CD14-positive monocyte (primary cell): Measurements from ENCODE around the gene UTRN. TPM values are rescaled to one million over a fixed set of nuclear protein-coding genes. Genes with fewer than 3 reads are reported as not detected.
A peak's percentile ranks its signal among the peaks of the same experiment; 100 is the strongest.

ENCODE experiments used
- DNase-seq, 3 donors: peaks; one replicate each; pipeline ENCODE4 v3.0.0-alpha.2; 2011 to 2022
- H2AFZ ChIP-seq: 2 replicates; pipeline ENCODE4 v1.6.0; 2012; ENCODE audit warnings: mild to moderate bottlenecking, low read depth, low read length, inconsistent platforms; ENCODE audit not compliant: insufficient read depth, poor library complexity, severe bottlenecking
- H3K27ac ChIP-seq, 2 donors: 1 replicate in 1 of 2; 2 replicates in 1 of 2; pipeline ENCODE4 v1.5.1; 2012 to 2013; ENCODE audit warnings: low read length in 2 of 2, control low read depth in 1 of 2, inconsistent platforms in 1 of 2, low read depth in 1 of 2, mild to moderate bottlenecking in 1 of 2
- H3K27me3 ChIP-seq, 2 donors: one replicate each; pipeline versions ENCODE4 v1.6.0 to v1.6.1; 2011 to 2013; ENCODE audit warnings: low read length in 2 of 2; ENCODE audit not compliant: control insufficient read depth in 2 of 2, insufficient read depth in 2 of 2
- H3K36me3 ChIP-seq, 2 donors: replicated peaks in 1 of 2; 1 replicate in 1 of 2; 2 replicates in 1 of 2; pipeline versions ENCODE4 v1.5.1 to v1.6.1; 2012 to 2013; ENCODE audit warnings: low read length in 2 of 2, control low read depth in 1 of 2, inconsistent platforms in 1 of 2, mild to moderate bottlenecking in 1 of 2; ENCODE audit not compliant: insufficient read depth in 2 of 2, control insufficient read depth in 1 of 2
- H3K4me1 ChIP-seq, 2 donors: 1 replicate in 1 of 2; 2 replicates in 1 of 2; pipeline versions ENCODE4 v1.5.1 to v1.6.1; 2012 to 2013; ENCODE audit warnings: low read length in 2 of 2, control low read depth in 1 of 2, inconsistent platforms in 1 of 2, mild to moderate bottlenecking in 1 of 2, moderate library complexity in 1 of 2; ENCODE audit not compliant: insufficient read depth in 2 of 2, control insufficient read depth in 1 of 2
- H3K4me2 ChIP-seq: replicated peaks from 2 replicates; pipeline ENCODE3; 2012; ENCODE audit warnings: low read length, moderate library complexity, mild to moderate bottlenecking; ENCODE audit not compliant: poor library complexity, severe bottlenecking; ENCODE audit errors: extremely low read depth
- H3K4me3 ChIP-seq, 3 experiments: fragments of 200-600 bp in 1 of 3; sonication (generic) in 1 of 3; replicated peaks in 1 of 3; 1 replicate in 2 of 3; 2 replicates in 1 of 3; pipeline ENCODE4 v1.5.1; 2011 to 2013; ENCODE audit warnings: low read length in 3 of 3, mild to moderate bottlenecking in 3 of 3, control low read depth in 2 of 3, low read depth in 2 of 3, inconsistent platforms in 1 of 3, moderate library complexity in 1 of 3
- H3K79me2 ChIP-seq: 2 replicates; pipeline ENCODE4 v1.6.0; 2012; ENCODE audit warnings: mild to moderate bottlenecking, control low read depth, inconsistent platforms, low read length, moderate library complexity; ENCODE audit not compliant: insufficient read depth
- H3K9ac ChIP-seq: 2 replicates; pipeline ENCODE4 v1.6.0; 2017; ENCODE audit warnings: low read length, mild to moderate bottlenecking; ENCODE audit not compliant: insufficient read depth, poor library complexity, severe bottlenecking
- H3K9me3 ChIP-seq, 2 donors: replicated peaks in 1 of 2; 1 replicate in 1 of 2; 2 replicates in 1 of 2; pipeline versions ENCODE4 v1.5.1 to v1.6.1; 2012 to 2013; ENCODE audit warnings: low read length in 2 of 2, control low read depth in 1 of 2; ENCODE audit not compliant: control insufficient read depth in 1 of 2, insufficient read depth in 1 of 2
- H4K20me1 ChIP-seq: 2 replicates; pipeline ENCODE4 v1.6.0; 2012; ENCODE audit warnings: mild to moderate bottlenecking, low read length, control low read depth, moderate library complexity; ENCODE audit not compliant: insufficient read depth
- H3K27ac Mint-ChIP-seq, 7 donors: one replicate each; pipeline ENCODE4 v1.8.0; 2020; ENCODE audit warnings: mild to moderate bottlenecking in 7 of 7, mixed read lengths in 7 of 7, moderate library complexity in 6 of 7, inconsistent platforms in 2 of 7
- H3K27me3 Mint-ChIP-seq, 3 donors: one replicate each; pipeline ENCODE4 v1.8.0; 2021 to 2022; ENCODE audit warnings: low read depth in 3 of 3, mild to moderate bottlenecking in 3 of 3, mixed read lengths in 3 of 3, moderate library complexity in 3 of 3, inconsistent platforms in 1 of 3
- H3K36me3 Mint-ChIP-seq, 2 donors: one replicate each; pipeline ENCODE4 v1.8.0; 2020; ENCODE audit warnings: mixed read lengths in 2 of 2, inconsistent platforms in 1 of 2, mild to moderate bottlenecking in 1 of 2
- H3K4me1 Mint-ChIP-seq: one replicate; pipeline ENCODE4 v1.8.0; 2020; ENCODE audit warnings: mild to moderate bottlenecking, mixed read lengths
- H3K4me3 Mint-ChIP-seq, 2 donors: one replicate each; pipeline ENCODE4 v1.8.0; 2020; ENCODE audit warnings: mild to moderate bottlenecking in 2 of 2, mixed read lengths in 2 of 2, moderate library complexity in 1 of 2
- H3K9me3 Mint-ChIP-seq, 7 donors: one replicate each; pipeline ENCODE4 v1.8.0; 2020 to 2022; ENCODE audit warnings: mixed read lengths in 7 of 7, mild to moderate bottlenecking in 6 of 7, moderate library complexity in 6 of 7, inconsistent platforms in 2 of 7
- CTCF ChIP-seq: fragments of 200-600 bp; IDR thresholded peaks from one replicate; pipeline ENCODE4 v1.8.0; 2022; ENCODE audit warnings: antibody characterized with exemption, mild to moderate bottlenecking
- WGBS: methylation state at CpG from one replicate; pipeline ENCODE4 v1.1.5; 2013; ENCODE audit warnings: missing lambda C conversion rate; ENCODE audit not compliant: insufficient coverage; 5-methylcytosine and 5-hydroxymethylcytosine counted together
- intact Hi-C, 2 donors: fragments of 100-400 bp; cut with micrococcal nuclease; formaldehyde crosslinking; loops; one replicate each; pipeline versions ENCODE4 v1.15.0 to v1.15.1; 2023
- polyA plus RNA-seq, 3 donors: library from polyadenylated mRNA; depleted of rRNA in 1 of 3; unstranded in 2 of 3; stranded (reverse) in 1 of 3; fragments of 300-500 nt in 2 of 3; fragments of >200 nt in 1 of 3; fragmentation: Illumina TruSeq in 2 of 3; gene quantifications; 1 replicate in 2 of 3; 2 replicates in 1 of 3; pipeline ENCODE4 v1.2.3, GENCODE V29; 2012 to 2021

Gene UTRN
- polyA plus RNA-seq, 3 donors, result 21.8 to 106 (median 66.1) TPM

- peaks cover 45 to 51% of the 10 kb centered on the region in 2 donors for H3K36me3 Mint-ChIP-seq
- Histone ChIP-seq H3K27ac (peak overlapping the region in 1 of 2 donors; percentile 55), H4K20me1 (peaks cover 98% of the 10 kb centered on the region), H3K4me2 (no peak overlapping the region), H3K79me2 (peaks cover 97% of the 10 kb centered on the region), H3K9ac (no peak overlapping the region), H3K4me3 (no peak overlapping the region), H2AFZ (no peak overlapping the region), H3K27me3 (no peaks in the 10 kb centered on the region), H3K9me3 (no peaks in the 10 kb centered on the region), H3K36me3 (peaks cover 13 to 63% of the 10 kb centered on the region in 2 donors), H3K4me1 (peaks cover 0 to 21% of the 10 kb centered on the region in 2 donors)
- H3K27me3 Mint-ChIP-seq, result no peaks in the 10 kb centered on the region
- no peak for TF ChIP-seq CTCF
- DNase-seq, result peak in 1 of 3 donors; percentile 58
- peaks cover 26% of the 10 kb centered on the region for H3K4me1 Mint-ChIP-seq
- H3K9me3 Mint-ChIP-seq, result peaks cover 0 to 3% (median 0%) of the 10 kb centered on the region in 7 donors
- H3K27ac Mint-ChIP-seq, result peak overlapping the region in 4 of 7 donors; percentile 6 to 52 (median 32)
- whole genome bisulfite sequencing, result no CpG with 5 or more reads among the region's 3 CpGs
- no peak overlapping the region for H3K4me3 Mint-ChIP-seq
- intact Hi-C loops, result no loop called here
Observed at GRCh38 chr6:144297511-144298100, 12.5 kb downstream of the UTRN start.

- no peak overlapping the region for H3K9ac ChIP-seq
- H3K4me3 Mint-ChIP-seq, result no peak overlapping the region
- peaks cover 98% of the 10 kb centered on the region for H4K20me1 ChIP-seq
- peaks cover 42 to 49% of the 10 kb centered on the region in 2 donors for H3K36me3 Mint-ChIP-seq
- intact Hi-C loops, result no loop called here
- WGBS, result no CpG with 5 or more reads among the region's 5 CpGs
- peaks cover 28% of the 10 kb centered on the region for H3K4me1 Mint-ChIP-seq
- H3K4me3 ChIP-seq, result no peak overlapping the region
- DNase-seq, result peak in 1 of 3 donors; percentile 33
- H3K4me1 ChIP-seq, result peaks cover 0 to 21% of the 10 kb centered on the region in 2 donors
- peaks cover 0 to 3% (median 0%) of the 10 kb centered on the region in 7 donors for H3K9me3 Mint-ChIP-seq
- TF ChIP-seq CTCF, result no peak
- H3K4me2 ChIP-seq, result no peak overlapping the region
- no peaks in the 10 kb centered on the region for H3K27me3 Mint-ChIP-seq
- H2AFZ ChIP-seq, result no peak overlapping the region
- peaks cover 98% of the 10 kb centered on the region for H3K79me2 ChIP-seq
- peak overlapping the region in 1 of 7 donors; percentile 11 for H3K27ac Mint-ChIP-seq
- H3K9me3 ChIP-seq, result no peaks in the 10 kb centered on the region
- peak overlapping the region in 1 of 2 donors; percentile 30 for H3K27ac ChIP-seq
- no peaks in the 10 kb centered on the region for H3K27me3 ChIP-seq
- peaks cover 13 to 57% of the 10 kb centered on the region in 2 donors for H3K36me3 ChIP-seq
Observed at GRCh38 chr6:144298194-144298593, 13.1 kb downstream of the UTRN start.
